HUES48 (cell line): Measurements from ENCODE around the gene BCDIN3D.

ENCODE experiments used
- H3K27ac ChIP-seq: one replicate; pipeline ENCODE4 v1.7.0; 2013; ENCODE audit warnings: low read depth, low read length, inconsistent platforms
- H3K27me3 ChIP-seq: 2 replicates; pipeline ENCODE4 v1.6.1; 2013; ENCODE audit warnings: mild to moderate bottlenecking, low read length; ENCODE audit not compliant: control insufficient read depth, insufficient read depth
- H3K36me3 ChIP-seq: 2 replicates; pipeline ENCODE4 v1.6.1; 2013; ENCODE audit warnings: low read length; ENCODE audit not compliant: control insufficient read depth, insufficient read depth
- H3K4me1 ChIP-seq: 2 replicates; pipeline ENCODE4 v1.6.1; 2013; ENCODE audit warnings: mild to moderate bottlenecking, low read length; ENCODE audit not compliant: control insufficient read depth, insufficient read depth
- H3K4me3 ChIP-seq: 2 replicates; pipeline ENCODE4 v1.5.1; 2013; ENCODE audit warnings: mild to moderate bottlenecking, low read depth, low read length
- H3K9ac ChIP-seq: 2 replicates; pipeline ENCODE4 v1.6.1; 2013; ENCODE audit warnings: mild to moderate bottlenecking, low read depth, low read length, moderate library complexity
- H3K9me3 ChIP-seq: 2 replicates; pipeline ENCODE4 v1.6.1; 2013; ENCODE audit warnings: low read length; ENCODE audit not compliant: control insufficient read depth, insufficient read depth

The BCDIN3D gene

GRCh38 chr12:49842519-49843352, at the start of gene BCDIN3D:
BCDIN3D (minus strand) TSS chr12:49843106; CDS start chr12:49843087, 19 bp downstream.
- H3K9me3 ChIP-seq, result no peaks in the 10 kb centered on the region
- H3K36me3 ChIP-seq, result no peaks in the 10 kb centered on the region
- no peaks in the 10 kb centered on the region for H3K27me3 ChIP-seq
- peak within 1 kb of the TSS; percentile 85 for H3K27ac ChIP-seq
- peaks cover 5% of the 10 kb centered on the region; the same call in 1 of the 2 replicates for H3K4me1 ChIP-seq
- H3K4me3 ChIP-seq, result peak within 1 kb of the TSS; percentile 79
- peak within 1 kb of the TSS; percentile 62 for H3K9ac ChIP-seq

- Histone ChIP-seq H3K27me3 (no peaks in the 10 kb centered on the region), H3K36me3 (no peaks in the 10 kb centered on the region), H3K4me3 (no peak overlapping the region), H3K4me1 (peaks cover 13% of the 10 kb centered on the region; the same call in 1 of the 2 replicates), H3K27ac (no peak overlapping the region), H3K9ac (no peak overlapping the region), H3K9me3 (no peaks in the 10 kb centered on the region)
Measured at GRCh38 chr12:49892084-49892731, 49.3 kb upstream of the BCDIN3D start.

DNA sequence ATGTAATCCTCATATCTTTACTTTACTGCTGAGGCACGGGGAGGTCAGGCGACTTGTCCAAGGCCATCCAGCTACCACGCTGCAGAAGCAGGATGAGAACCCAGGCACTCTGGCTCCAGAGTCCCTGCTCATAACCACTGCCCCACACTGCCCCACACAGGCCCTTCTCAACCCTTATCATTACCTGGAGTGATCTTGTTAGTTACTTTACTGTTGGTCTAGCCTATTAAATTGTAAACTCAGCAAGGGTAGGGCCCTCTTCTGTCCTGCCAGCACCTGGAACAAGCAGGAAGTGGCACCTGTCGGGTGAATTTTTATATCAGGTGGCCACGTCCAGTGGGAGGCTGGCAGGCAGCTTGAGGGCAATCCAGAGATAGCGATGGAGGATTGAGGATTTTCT, 48.6 kb upstream of the BCDIN3D start:
- H3K9ac ChIP-seq, result no peak overlapping the region
- no peak overlapping the region for H3K4me3 ChIP-seq
- H3K4me1 ChIP-seq, result peaks cover 15% of the 10 kb centered on the region; the same call in 1 of the 2 replicates
- no peaks in the 10 kb centered on the region for H3K9me3 ChIP-seq
- H3K36me3 ChIP-seq, result no peaks in the 10 kb centered on the region
- no peaks in the 10 kb centered on the region for H3K27me3 ChIP-seq
- H3K27ac ChIP-seq, result no peak overlapping the region

GRCh38 chr12:49891012-49891411, 48.1 kb upstream of the BCDIN3D start:
- H3K9ac ChIP-seq, result no peak overlapping the region
- no peak overlapping the region for H3K4me3 ChIP-seq
- H3K27ac ChIP-seq, result no peak overlapping the region
- peaks cover 15% of the 10 kb centered on the region; the same call in 1 of the 2 replicates for H3K4me1 ChIP-seq
- no peaks in the 10 kb centered on the region for H3K36me3 ChIP-seq
- no peaks in the 10 kb centered on the region for H3K9me3 ChIP-seq
- no peaks in the 10 kb centered on the region for H3K27me3 ChIP-seq

GRCh38 chr12:49890096-49890461, 47.2 kb upstream of the BCDIN3D start:
- Histone ChIP-seq H3K36me3 (no peaks in the 10 kb centered on the region), H3K9me3 (no peaks in the 10 kb centered on the region), H3K9ac (no peak overlapping the region), H3K4me3 (no peak overlapping the region), H3K27me3 (no peaks in the 10 kb centered on the region), H3K27ac (no peak overlapping the region), H3K4me1 (peaks cover 21% of the 10 kb centered on the region)

DNA sequence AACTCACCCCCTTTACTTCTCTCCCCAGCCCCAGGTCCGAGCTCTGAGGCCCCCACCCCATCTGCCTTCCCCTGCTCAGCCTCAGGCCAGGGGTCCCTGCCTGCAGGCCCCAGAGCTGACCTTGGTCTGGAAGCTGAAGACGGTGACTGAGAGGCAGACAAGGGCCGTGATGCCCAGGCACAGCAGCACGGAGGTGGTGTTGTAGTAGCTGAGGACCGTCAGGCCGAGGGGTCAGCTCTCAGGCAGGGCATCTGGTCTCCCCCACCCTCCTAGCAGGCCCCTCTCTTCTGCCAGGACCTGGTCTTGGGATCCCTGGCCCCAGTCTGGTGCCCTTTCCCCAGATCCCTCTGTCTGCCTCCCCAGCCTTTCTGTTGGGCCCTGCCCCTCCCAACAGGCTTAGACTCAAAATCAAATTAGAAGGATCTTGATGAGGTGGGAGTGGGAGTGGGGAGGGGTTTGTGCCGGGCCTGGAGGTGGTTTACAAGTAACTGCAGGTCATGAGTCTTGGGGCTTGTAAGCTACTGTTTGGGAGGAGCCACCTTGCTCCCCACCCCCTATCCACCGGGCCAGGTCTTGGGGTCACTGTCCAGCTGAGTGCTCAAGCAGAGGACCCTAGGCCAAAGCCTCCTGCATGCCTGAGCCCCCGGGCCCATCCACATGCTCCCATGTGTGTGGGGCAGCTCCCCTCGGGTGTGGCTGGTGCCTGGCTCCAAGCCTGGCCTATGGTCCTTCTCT, 46.6 kb upstream of the BCDIN3D start:
- Histone ChIP-seq H3K36me3 (no peaks in the 10 kb centered on the region), H3K4me1 (peaks cover 21% of the 10 kb centered on the region), H3K27me3 (no peaks in the 10 kb centered on the region), H3K9ac (no peak overlapping the region), H3K27ac (no peak overlapping the region), H3K9me3 (no peaks in the 10 kb centered on the region), H3K4me3 (no peak overlapping the region)

- no peak overlapping the region for H3K4me3 ChIP-seq
- H3K27me3 ChIP-seq, result no peaks in the 10 kb centered on the region
- H3K36me3 ChIP-seq, result no peaks in the 10 kb centered on the region
- H3K9me3 ChIP-seq, result no peaks in the 10 kb centered on the region
- peaks cover 18% of the 10 kb centered on the region for H3K4me1 ChIP-seq
- H3K9ac ChIP-seq, result no peak overlapping the region
- no peak overlapping the region for H3K27ac ChIP-seq
Measured at GRCh38 chr12:49888461-49889151, 45.7 kb upstream of the BCDIN3D start.

DNA sequence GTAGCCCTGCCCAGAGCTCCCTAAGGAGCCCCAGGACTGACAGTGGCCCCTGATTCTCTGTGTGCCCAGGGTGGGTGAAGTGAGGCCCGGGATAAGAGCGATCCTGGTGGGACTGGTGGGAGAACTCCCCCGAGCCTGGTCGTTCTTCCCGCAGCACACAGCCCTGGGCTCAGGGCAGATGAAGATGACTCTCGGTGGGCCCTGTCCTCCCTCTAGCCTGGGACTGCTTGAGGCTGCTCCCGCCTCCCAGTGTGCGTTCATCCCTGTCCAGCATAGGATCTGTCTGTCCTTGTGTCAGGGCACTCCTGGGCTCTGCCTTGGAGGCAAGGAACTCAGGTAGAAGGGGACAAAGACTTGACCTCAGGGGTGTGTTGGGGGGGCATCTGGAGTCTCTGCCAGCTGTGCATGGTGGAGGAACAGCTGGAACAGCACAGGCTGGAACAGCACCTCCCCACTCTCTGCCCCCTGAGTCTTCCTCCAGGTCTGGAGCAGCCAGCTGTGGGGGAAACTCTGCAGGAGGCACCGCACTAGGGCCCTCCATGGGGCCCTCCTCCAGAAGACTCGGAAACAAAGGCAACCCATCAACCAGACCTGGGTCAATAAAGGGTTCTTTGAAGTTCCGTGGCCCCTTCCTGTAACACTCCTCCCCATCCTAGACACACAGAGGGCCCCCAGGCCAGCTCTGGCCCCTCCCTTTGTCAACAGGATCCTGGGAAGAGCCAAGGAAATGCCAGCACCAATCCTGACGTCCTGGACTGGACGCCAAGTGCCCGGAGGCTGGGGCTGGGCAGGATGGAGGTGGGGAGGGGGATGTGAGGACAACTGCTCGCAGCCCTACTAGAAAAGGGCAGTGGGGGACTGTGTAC, 44.9 kb upstream of the BCDIN3D start:
- no peak overlapping the region for H3K4me3 ChIP-seq
- no peak overlapping the region for H3K27ac ChIP-seq
- peaks cover 25% of the 10 kb centered on the region for H3K4me1 ChIP-seq
- H3K27me3 ChIP-seq, result no peaks in the 10 kb centered on the region
- no peaks in the 10 kb centered on the region for H3K36me3 ChIP-seq
- no peaks in the 10 kb centered on the region for H3K9me3 ChIP-seq
- H3K9ac ChIP-seq, result no peak overlapping the region

DNA sequence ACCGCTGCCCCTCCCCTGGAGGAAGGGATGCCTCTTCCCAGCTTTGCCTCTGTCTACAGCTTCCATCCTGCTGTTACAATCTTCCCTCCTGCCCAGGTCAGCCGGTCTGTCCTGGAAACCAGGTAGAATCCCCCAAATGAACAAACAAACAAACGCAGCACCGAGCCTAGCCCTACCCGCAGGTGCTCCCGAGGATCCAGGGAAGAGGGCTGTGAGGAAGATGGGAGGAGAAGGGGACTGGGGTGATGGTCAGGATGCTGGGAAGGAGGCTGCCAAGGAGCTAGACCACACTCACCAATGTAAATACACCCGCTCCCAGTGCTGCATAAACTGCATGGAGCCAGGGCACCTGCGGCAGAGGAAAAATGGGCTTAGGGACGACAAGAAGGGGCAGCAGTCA, 44.2 kb upstream of the BCDIN3D start:
- no peaks in the 10 kb centered on the region for H3K36me3 ChIP-seq
- H3K9ac ChIP-seq, result no peak overlapping the region
- H3K27me3 ChIP-seq, result no peaks in the 10 kb centered on the region
- no peak overlapping the region for H3K4me3 ChIP-seq
- H3K4me1 ChIP-seq, result peaks cover 31% of the 10 kb centered on the region
- no peaks in the 10 kb centered on the region for H3K9me3 ChIP-seq
- no peak overlapping the region for H3K27ac ChIP-seq
